GM18861 (cell line): ENCODE measurements around the gene MLC1.

Source experiments
- ATAC-seq: cut with Tn5 transposase; IDR thresholded peaks from one replicate; pipeline ENCODE4 v1.9.1; 2021; ENCODE audit not compliant: unreplicated experiment

Gene MLC1

GRCh38 chr22:50078761-50079160 lies 6.5 kb downstream of the MLC1 start:
- ATAC-seq, result no peak

- ATAC-seq, result no peak
These were observed 7.0 kb downstream of the MLC1 start for GRCh38 chr22:50078246-50078645.

- no peak for ATAC-seq
These were observed 8.3 kb downstream of the MLC1 start for GRCh38 chr22:50076646-50077535.

GRCh38 chr22:50074551-50075530 lies 10.4 kb downstream of the MLC1 start:
- ATAC-seq, result no peak

GRCh38 chr22:50074056-50074455 lies 11.2 kb downstream of the MLC1 start:
- ATAC-seq, result no peak

GRCh38 chr22:50072714-50073538 lies 12.3 kb downstream of the MLC1 start:
- no peak for ATAC-seq

GRCh38 chr22:50072167-50072555 lies 13.1 kb downstream of the MLC1 start:
- no peak for ATAC-seq

- ATAC-seq, result no peak
These were observed 13.6 kb downstream of the MLC1 start for GRCh38 chr22:50071432-50072166.

- no peak for ATAC-seq
These were observed 14.9 kb downstream of the MLC1 start for GRCh38 chr22:50070366-50070765.

GRCh38 chr22:50068096-50068495 lies 17.1 kb downstream of the MLC1 start:
- no peak for ATAC-seq

GRCh38 chr22:50067244-50067643 lies 18.0 kb downstream of the MLC1 start:
- no peak for ATAC-seq

GRCh38 chr22:50064453-50064852 lies 20.8 kb downstream of the MLC1 start:
- no peak for ATAC-seq

- ATAC-seq, result no peak
These were observed 21.4 kb downstream of the MLC1 start for GRCh38 chr22:50063589-50064393.

- no peak for ATAC-seq
These were observed 22.6 kb downstream of the MLC1 start for GRCh38 chr22:50062509-50063135.

- no peak for ATAC-seq
These were observed 23.3 kb downstream of the MLC1 start for GRCh38 chr22:50061824-50062355.

GRCh38 chr22:50061141-50061823 lies 23.9 kb downstream of the MLC1 start:
- no peak for ATAC-seq

- no peak for ATAC-seq
These were observed 24.6 kb downstream of the MLC1 start for GRCh38 chr22:50060441-50061140.
